ENCODE results near the gene COQ5.

Gene COQ5

DNA sequence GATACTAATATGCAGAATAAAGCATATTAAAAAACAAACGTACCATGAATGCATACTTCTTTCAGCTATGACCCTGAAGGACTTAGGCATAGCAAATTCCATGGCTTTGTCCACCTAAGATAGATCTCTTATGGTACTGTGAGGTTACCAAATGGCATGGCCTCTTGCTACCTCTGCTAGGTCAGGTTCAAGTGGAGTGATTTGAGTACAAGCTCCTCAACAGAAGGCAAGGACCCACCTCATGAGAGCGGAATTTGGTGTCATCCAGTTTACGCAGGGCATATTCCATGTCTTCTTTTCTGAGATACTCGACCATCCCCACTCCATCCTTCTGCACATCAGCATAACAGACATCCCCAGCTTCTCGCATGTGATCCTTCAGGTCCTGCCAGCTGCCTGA lies 65.2 kb downstream of the COQ5 start:
- TF ChIP-seq, protein P1, sequence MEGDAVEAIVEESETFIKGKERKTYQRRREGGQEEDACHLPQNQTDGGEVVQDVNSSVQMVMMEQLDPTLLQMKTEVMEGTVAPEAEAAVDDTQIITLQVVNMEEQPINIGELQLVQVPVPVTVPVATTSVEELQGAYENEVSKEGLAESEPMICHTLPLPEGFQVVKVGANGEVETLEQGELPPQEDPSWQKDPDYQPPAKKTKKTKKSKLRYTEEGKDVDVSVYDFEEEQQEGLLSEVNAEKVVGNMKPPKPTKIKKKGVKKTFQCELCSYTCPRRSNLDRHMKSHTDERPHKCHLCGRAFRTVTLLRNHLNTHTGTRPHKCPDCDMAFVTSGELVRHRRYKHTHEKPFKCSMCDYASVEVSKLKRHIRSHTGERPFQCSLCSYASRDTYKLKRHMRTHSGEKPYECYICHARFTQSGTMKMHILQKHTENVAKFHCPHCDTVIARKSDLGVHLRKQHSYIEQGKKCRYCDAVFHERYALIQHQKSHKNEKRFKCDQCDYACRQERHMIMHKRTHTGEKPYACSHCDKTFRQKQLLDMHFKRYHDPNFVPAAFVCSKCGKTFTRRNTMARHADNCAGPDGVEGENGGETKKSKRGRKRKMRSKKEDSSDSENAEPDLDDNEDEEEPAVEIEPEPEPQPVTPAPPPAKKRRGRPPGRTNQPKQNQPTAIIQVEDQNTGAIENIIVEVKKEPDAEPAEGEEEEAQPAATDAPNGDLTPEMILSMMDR (conservative IDR thresholded peaks at IDR 0.05; ENCODE audit: low read length): no peak
- H3K4me3 ChIP-seq (ENCODE audit: low read length): no peak overlapping the region
- no peak for DNase-seq (ENCODE audit: low read depth)

DNA sequence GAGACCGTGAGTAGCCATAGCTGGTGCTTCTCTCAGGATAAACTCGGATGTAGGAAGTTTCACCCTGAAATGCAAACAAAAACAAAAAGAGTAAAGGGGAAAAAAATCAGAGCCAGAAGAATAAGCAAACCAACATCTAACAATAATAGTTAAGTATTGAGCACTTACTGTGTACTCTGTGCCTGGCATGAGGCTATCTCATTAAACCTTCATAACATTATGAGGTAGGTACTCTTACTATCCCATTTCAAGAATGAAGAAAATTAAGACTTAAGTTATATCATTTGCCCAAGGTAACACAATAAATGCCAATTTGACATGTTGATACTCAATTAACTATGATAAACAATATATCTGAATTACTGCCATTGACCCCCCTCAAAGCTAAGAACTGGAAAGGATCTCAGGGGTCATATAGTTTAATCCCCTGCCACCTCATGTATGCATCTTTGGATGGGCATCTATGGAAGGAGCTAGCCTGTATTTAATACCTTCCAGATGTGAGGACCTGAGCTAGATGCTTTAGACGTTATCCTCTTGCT lies 66.8 kb downstream of the COQ5 start:
- no peak overlapping the region for H3K4me3 ChIP-seq (ENCODE audit: low read length)
- TF ChIP-seq, protein P1 (conservative IDR thresholded peaks at IDR 0.05; ENCODE audit: low read length): no peak
- no peak for DNase-seq (ENCODE audit: low read depth)

DNA sequence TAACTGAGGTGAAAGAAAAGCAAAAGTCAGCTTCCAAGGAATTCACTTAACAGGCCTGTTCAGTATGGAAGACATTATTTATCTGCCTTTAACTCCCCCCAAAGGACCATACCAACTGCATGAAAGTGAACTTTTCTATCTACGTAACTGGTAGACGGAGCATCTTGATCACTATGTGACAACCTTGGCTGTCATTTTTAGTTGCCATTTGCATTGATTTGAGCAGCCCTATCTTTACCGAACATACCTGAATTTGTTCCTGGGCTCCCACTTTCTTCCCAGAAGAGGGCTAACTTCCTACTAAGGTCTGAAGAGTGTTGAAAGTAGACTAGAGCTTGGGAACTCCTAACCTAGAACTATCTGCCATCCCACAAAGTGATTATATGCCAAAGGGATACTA lies 68.8 kb downstream of the COQ5 start:
- no peak overlapping the region for H3K4me3 ChIP-seq (ENCODE audit: low read length)
- TF ChIP-seq, protein P1 (conservative IDR thresholded peaks at IDR 0.05; ENCODE audit: low read length): no peak
- DNase-seq (ENCODE audit: low read depth): no peak

DNA sequence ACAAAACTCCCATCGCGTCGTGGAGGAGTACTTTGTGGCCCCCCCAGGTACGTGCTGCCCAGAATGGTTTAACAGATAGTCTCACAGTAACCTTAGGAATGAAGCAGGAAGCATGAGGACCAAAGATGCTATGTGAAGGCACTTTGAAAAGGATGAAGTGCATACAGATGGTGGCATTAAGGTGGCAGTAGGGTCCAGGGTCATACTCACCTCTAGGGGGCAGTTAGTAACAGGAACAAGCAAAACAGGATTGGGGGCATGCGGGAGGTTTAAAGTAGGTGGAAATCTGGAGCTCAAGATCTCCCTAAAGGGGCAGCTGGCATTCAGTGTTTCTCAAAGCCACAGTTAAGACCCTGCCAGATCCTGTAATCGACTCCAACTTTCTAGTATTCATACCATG lies 71.8 kb downstream of the COQ5 start:
- H3K4me3 ChIP-seq (ENCODE audit: low read length): no peak overlapping the region
- DNase-seq (ENCODE audit: low read depth): no peak
- TF ChIP-seq, protein P1 (conservative IDR thresholded peaks at IDR 0.05; ENCODE audit: low read length): peak; percentile 39

DNA sequence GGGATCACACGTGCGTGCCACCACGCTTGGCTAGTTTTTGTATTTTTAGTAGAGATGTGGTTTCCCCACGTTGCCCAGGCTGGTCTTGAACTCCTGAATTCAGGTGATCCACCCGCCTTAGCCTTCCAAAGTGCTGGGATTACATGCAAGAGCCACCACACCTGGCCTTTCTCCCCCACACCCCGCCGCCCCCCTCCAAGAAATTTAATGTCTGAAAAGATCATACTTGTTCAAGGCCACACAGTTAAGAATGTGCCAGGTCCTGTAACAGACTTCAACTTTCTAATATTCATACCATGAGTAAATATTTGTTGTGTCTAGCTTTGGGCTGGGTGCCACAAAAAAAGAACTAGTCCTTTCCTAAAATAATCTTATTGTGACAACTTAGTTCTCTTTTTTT lies 73.7 kb downstream of the COQ5 start:
- no peak for DNase-seq (ENCODE audit: low read depth)
- TF ChIP-seq, protein P1 (conservative IDR thresholded peaks at IDR 0.05; ENCODE audit: low read length): no peak
- H3K4me3 ChIP-seq (ENCODE audit: low read length): no peak overlapping the region

DNA sequence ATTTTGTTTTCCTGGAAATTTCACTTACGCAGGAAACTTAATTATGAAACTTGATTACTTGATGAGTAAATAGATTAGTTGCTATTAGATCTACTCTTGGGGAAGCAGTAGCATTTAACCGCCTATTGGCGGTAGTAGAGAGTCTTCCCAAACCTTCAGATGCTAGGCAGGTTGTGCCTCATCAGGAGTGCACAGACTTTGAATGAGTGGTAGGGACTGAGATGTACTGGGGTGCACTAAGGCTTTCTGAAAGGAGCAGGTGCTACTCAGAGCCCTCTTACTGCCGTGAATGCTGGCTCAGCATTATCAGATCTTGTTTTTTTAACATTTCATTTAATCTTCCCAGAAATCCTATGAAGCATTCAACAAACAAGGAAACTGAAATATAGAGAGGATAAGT lies 75.0 kb downstream of the COQ5 start:
- H3K4me3 ChIP-seq (ENCODE audit: low read length): no peak overlapping the region
- TF ChIP-seq, protein P1 (conservative IDR thresholded peaks at IDR 0.05; ENCODE audit: low read length): peak; percentile 68
- peak; percentile 25 for DNase-seq (ENCODE audit: low read depth)

Measured in AG10803 (cell line).